ENCODE results near the gene PTCRA. TPM values are rescaled to one million over a fixed set of nuclear protein-coding genes. Genes with fewer than 3 reads are reported as not detected.

Gene PTCRA
- total RNA-seq, 1 experiment from 2014 or later = not detected

DNA sequence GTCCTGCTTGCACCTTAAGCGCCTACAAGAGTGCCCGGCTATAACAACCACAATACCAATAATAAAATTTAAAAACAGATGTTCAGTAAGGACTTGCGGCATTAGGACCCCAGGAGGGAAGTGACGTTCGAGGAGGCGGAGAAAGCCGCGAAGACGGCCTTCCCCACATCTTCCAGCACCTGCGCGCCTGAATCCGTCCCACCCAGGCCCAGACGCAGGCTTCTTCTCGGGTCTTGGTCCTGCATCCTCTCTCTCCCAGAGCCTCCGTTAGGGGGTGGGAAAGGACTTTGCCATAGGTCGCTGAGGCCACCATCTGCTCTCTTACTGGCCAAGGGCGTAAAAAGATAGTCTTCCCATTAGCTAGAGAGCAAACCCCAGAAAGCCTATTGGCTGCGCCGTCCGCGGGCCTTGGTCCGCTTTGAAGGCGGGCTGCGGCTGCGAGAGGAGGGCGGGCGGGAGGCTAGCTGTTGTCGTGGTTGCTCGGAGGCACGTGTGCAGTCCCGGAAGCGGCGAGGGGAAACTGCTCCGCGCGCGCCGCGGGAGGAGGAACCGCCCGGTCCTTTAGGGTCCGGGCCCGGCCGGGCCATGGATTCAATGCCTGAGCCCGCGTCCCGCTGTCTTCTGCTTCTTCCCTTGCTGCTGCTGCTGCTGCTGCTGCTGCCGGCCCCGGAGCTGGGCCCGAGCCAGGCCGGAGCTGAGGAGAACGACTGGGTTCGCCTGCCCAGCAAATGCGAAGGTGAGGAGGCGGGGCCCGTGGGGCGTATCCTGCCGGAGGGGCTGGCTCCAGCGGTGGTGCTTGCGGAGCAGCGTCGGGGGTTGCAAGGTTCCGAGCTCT is 13.3 kb downstream of the PTCRA start, which contains the start of gene CNPY3 (continued):
- TF ChIP-seq ATF2 (CRISPR knock-in tag; IDR thresholded peaks at IDR 0.05; ENCODE audit: borderline replicate concordance, low read depth) = no peak
- TF ChIP-seq ZNF396 (CRISPR knock-in tag; IDR thresholded peaks at IDR 0.05; ENCODE audit: borderline replicate concordance) = no peak
- peak; percentile 91; the same call in 1 of the 2 replicates for TF ChIP-seq MYBL2 (CRISPR knock-in tag; IDR thresholded peaks at IDR 0.05)
- TF ChIP-seq EMX1 (CRISPR knock-in tag; IDR thresholded peaks at IDR 0.05) = no peak
- TF ChIP-seq, protein P1, sequence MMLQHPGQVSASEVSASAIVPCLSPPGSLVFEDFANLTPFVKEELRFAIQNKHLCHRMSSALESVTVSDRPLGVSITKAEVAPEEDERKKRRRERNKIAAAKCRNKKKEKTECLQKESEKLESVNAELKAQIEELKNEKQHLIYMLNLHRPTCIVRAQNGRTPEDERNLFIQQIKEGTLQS (CRISPR knock-in tag; conservative IDR thresholded peaks at IDR 0.05) = no peak
- no peak for TF ChIP-seq ESRRA (CRISPR knock-in tag; IDR thresholded peaks at IDR 0.05; ENCODE audit: borderline replicate concordance)
- TF ChIP-seq SMAD4 (CRISPR knock-in tag; IDR thresholded peaks at IDR 0.05) = no peak

DNA sequence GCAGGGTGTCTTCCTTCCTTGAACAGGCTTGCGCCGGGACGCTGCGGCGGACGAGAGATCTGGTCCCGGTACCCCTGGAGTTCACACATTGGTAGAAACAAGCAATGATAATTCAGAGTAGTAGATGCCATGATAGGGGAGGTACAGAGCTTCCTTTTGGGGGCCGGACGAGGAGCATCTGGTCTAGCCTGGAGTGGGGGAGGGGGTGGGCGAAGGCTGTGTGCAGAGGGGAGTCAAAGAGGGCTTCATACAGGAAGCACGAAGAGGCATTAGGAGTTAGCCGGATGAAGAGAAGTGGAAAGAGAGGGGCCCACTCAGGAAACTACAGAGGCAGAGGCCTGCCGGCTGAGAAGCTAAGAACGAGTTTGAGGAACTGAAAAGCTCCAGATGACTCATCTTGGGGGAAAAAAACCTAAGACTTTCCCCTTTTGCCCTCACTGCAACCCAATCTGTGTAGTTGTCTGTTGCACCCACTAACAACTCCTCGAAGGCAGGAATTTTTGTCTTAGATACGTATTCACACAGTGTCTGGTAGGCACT is 14.0 kb downstream of the PTCRA start:
- H3K4me3 Mint-ChIP-seq = peak overlapping the region; percentile 99
- H3K27me3 Mint-ChIP-seq (ENCODE audit: low read depth) = no peaks in the 10 kb centered on the region
- peaks cover 17% of the 10 kb centered on the region for H3K36me3 Mint-ChIP-seq
- ATAC-seq (peak; percentile 22), DNase-seq (ENCODE audit: low spot score) (no peak)
- H3K4me1 Mint-ChIP-seq = peaks cover 39% of the 10 kb centered on the region
- no peaks in the 10 kb centered on the region for H3K9me3 Mint-ChIP-seq
- H3K27ac Mint-ChIP-seq = peak overlapping the region; percentile 100
- ChIA-PET POLR2A (interaction anchor here (0.6 to 2.1 kb wide), 26 partner anchors 10 to 1315 kb away, joined by 3 to 35 read pairs (median 4); partner anchors contain the start of genes BICRAL, CUL9, KLHDC3 and MEA1), CTCF (interaction anchor here (0.5 to 2.5 kb wide), 13 partner anchors 19 to 478 kb away, joined by 3 to 28 read pairs (median 4); partner anchors contain the start of genes CUL7, KLHDC3, PPP2R5D and PTK7)
- no peak for TF ChIP-seq TEAD4 (CRISPR knock-in tag; IDR thresholded peaks at IDR 0.05)
- no peak for TF ChIP-seq PRRX2 (CRISPR knock-in tag; IDR thresholded peaks at IDR 0.05)
- TF ChIP-seq ZNF317 (CRISPR knock-in tag; IDR thresholded peaks at IDR 0.05; ENCODE audit: borderline replicate concordance, low read depth) = no peak
- no peak for TF ChIP-seq RELA (CRISPR knock-in tag; IDR thresholded peaks at IDR 0.05; ENCODE audit: borderline replicate concordance)
- no peak for TF ChIP-seq GTF2I (CRISPR knock-in tag; conservative IDR thresholded peaks at IDR 0.05)
- TF ChIP-seq, protein P2, sequence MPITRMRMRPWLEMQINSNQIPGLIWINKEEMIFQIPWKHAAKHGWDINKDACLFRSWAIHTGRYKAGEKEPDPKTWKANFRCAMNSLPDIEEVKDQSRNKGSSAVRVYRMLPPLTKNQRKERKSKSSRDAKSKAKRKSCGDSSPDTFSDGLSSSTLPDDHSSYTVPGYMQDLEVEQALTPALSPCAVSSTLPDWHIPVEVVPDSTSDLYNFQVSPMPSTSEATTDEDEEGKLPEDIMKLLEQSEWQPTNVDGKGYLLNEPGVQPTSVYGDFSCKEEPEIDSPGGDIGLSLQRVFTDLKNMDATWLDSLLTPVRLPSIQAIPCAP (CRISPR knock-in tag; IDR thresholded peaks at IDR 0.05) = no peak
- TF ChIP-seq ZNF281 (CRISPR knock-in tag; IDR thresholded peaks at IDR 0.05) = peak; percentile 72; the same call in 1 of the 2 replicates
- no peak for TF ChIP-seq GRHL2 (CRISPR knock-in tag; IDR thresholded peaks at IDR 0.05; ENCODE audit: insufficient replicate concordance, severe bottlenecking)
- TF ChIP-seq ESRRA (CRISPR knock-in tag; IDR thresholded peaks at IDR 0.05; ENCODE audit: borderline replicate concordance) = peak; percentile 53; the same call in 1 of the 2 replicates
- TF ChIP-seq RORB (CRISPR knock-in tag; IDR thresholded peaks at IDR 0.05) = no peak
- TF ChIP-seq, protein P3, sequence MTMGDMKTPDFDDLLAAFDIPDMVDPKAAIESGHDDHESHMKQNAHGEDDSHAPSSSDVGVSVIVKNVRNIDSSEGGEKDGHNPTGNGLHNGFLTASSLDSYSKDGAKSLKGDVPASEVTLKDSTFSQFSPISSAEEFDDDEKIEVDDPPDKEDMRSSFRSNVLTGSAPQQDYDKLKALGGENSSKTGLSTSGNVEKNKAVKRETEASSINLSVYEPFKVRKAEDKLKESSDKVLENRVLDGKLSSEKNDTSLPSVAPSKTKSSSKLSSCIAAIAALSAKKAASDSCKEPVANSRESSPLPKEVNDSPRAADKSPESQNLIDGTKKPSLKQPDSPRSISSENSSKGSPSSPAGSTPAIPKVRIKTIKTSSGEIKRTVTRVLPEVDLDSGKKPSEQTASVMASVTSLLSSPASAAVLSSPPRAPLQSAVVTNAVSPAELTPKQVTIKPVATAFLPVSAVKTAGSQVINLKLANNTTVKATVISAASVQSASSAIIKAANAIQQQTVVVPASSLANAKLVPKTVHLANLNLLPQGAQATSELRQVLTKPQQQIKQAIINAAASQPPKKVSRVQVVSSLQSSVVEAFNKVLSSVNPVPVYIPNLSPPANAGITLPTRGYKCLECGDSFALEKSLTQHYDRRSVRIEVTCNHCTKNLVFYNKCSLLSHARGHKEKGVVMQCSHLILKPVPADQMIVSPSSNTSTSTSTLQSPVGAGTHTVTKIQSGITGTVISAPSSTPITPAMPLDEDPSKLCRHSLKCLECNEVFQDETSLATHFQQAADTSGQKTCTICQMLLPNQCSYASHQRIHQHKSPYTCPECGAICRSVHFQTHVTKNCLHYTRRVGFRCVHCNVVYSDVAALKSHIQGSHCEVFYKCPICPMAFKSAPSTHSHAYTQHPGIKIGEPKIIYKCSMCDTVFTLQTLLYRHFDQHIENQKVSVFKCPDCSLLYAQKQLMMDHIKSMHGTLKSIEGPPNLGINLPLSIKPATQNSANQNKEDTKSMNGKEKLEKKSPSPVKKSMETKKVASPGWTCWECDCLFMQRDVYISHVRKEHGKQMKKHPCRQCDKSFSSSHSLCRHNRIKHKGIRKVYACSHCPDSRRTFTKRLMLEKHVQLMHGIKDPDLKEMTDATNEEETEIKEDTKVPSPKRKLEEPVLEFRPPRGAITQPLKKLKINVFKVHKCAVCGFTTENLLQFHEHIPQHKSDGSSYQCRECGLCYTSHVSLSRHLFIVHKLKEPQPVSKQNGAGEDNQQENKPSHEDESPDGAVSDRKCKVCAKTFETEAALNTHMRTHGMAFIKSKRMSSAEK (CRISPR knock-in tag; IDR thresholded peaks at IDR 0.05; ENCODE audit: borderline replicate concordance) = no peak
- TF ChIP-seq, protein P4, sequence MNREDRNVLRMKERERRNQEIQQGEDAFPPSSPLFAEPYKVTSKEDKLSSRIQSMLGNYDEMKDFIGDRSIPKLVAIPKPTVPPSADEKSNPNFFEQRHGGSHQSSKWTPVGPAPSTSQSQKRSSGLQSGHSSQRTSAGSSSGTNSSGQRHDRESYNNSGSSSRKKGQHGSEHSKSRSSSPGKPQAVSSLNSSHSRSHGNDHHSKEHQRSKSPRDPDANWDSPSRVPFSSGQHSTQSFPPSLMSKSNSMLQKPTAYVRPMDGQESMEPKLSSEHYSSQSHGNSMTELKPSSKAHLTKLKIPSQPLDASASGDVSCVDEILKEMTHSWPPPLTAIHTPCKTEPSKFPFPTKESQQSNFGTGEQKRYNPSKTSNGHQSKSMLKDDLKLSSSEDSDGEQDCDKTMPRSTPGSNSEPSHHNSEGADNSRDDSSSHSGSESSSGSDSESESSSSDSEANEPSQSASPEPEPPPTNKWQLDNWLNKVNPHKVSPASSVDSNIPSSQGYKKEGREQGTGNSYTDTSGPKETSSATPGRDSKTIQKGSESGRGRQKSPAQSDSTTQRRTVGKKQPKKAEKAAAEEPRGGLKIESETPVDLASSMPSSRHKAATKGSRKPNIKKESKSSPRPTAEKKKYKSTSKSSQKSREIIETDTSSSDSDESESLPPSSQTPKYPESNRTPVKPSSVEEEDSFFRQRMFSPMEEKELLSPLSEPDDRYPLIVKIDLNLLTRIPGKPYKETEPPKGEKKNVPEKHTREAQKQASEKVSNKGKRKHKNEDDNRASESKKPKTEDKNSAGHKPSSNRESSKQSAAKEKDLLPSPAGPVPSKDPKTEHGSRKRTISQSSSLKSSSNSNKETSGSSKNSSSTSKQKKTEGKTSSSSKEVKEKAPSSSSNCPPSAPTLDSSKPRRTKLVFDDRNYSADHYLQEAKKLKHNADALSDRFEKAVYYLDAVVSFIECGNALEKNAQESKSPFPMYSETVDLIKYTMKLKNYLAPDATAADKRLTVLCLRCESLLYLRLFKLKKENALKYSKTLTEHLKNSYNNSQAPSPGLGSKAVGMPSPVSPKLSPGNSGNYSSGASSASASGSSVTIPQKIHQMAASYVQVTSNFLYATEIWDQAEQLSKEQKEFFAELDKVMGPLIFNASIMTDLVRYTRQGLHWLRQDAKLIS (CRISPR knock-in tag; IDR thresholded peaks at IDR 0.05; ENCODE audit: borderline replicate concordance) = no peak

Measured in WTC11 (cell line).